ENCODE measurements around the gene PNMA8C. TPM values are rescaled to one million over a fixed set of nuclear protein-coding genes. Genes with fewer than 3 reads are reported as not detected.
"Not testable (repeated sequence)": the region's sequence is repeated elsewhere in the genome, so short reads cannot be mapped to it uniquely, and the experiment has no call there.

PNMA8C gene
- polyA plus RNA-seq, 2 donors = not detected

DNA sequence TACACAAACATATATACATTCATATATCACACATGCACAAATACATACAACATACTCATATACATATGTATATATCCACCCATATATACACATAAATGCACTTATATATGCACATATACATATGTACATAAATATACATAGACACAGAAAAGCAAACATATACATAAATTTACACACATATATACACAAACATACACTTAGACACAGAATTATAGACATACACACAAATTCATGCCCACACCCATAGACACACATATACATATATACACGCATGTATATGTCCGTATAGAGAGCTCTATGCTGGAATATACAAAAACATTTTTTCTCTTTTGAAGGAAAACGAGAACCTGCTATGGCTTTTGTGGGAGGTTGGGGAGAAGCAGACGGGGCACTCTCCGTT, 22.0 kb upstream of the PNMA8C start:
- 51 to 64% methylated on average over 5 of the region's 5 CpGs for WGBS, 2 donors
- Histone ChIP-seq H3K27me3 (ENCODE audit: control insufficient read depth in 1 of 2, insufficient read depth in 2 of 2, low read length in 2 of 2) (no peaks in the 10 kb centered on the region), H3K4me1 (ENCODE audit: control insufficient read depth in 2 of 2, insufficient read depth in 2 of 2, low read length in 1 of 2) (no peaks in the 10 kb centered on the region), H3K9me3 (ENCODE audit: control insufficient read depth in 2 of 2, insufficient read depth in 1 of 2, low read depth in 1 of 2, low read length in 1 of 2) (no peaks in the 10 kb centered on the region), H3K4me3 (ENCODE audit: low read depth in 1 of 2, low read length in 2 of 2) (no peak overlapping the region), H3K36me3 (ENCODE audit: control insufficient read depth in 2 of 2, insufficient read depth in 2 of 2, low read length in 1 of 2) (no peaks in the 10 kb centered on the region), H3K27ac (ENCODE audit: low read depth in 2 of 2, low read length in 1 of 2) (no peak overlapping the region)

DNA sequence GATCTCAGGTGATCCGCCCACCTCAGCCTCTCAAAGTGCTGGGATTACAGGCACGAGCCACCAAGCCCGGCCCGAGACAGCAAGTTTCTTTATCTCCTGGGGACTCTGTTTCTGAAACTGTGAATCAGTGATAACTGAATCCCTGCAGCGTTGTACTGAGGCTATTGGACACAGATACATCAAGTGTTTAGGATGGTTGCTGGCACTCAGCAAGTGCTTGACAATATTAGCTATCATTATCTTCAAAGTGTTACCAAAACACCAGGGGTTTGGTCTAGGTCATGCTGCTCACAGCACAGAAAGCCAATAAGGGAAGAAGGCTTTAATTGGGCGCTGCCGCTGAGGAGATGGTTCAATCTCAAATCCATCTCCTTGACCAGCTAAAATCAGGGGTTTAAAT, 20.5 kb upstream of the PNMA8C start:
- Histone ChIP-seq H3K4me3 (ENCODE audit: low read depth in 1 of 2, low read length in 2 of 2) (no peak overlapping the region), H3K36me3 (ENCODE audit: control insufficient read depth in 2 of 2, insufficient read depth in 2 of 2, low read length in 1 of 2) (no peaks in the 10 kb centered on the region), H3K27me3 (ENCODE audit: control insufficient read depth in 1 of 2, insufficient read depth in 2 of 2, low read length in 2 of 2) (no peaks in the 10 kb centered on the region), H3K9me3 (ENCODE audit: control insufficient read depth in 2 of 2, insufficient read depth in 1 of 2, low read depth in 1 of 2, low read length in 1 of 2) (no peaks in the 10 kb centered on the region), H3K27ac (ENCODE audit: low read depth in 2 of 2, low read length in 1 of 2) (no peak overlapping the region), H3K4me1 (ENCODE audit: control insufficient read depth in 2 of 2, insufficient read depth in 2 of 2, low read length in 1 of 2) (no peaks in the 10 kb centered on the region)
- 61 to 65% methylated on average over 7 of the region's 7 CpGs for WGBS, 2 donors

DNA sequence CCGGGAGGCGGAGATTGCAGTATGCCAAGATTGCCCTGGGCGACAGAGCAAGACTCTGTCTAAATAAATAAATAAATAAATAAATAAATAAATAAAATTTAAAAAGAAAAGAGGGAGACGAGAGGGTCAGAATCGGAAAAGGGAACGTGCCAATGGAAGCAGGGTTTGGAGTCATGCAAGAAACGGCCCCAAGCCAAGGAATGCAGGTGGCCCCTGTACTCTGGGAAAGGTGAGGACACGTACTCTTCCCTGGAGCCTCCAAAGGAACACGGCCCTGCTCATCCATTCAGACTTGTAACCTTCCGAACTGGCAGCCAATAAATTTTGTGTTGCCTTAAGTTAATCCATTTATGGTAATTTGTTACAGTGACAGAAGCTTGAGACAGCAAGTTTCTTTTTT, 19.9 kb upstream of the PNMA8C start:
- Histone ChIP-seq H3K9me3 (ENCODE audit: control insufficient read depth in 2 of 2, insufficient read depth in 1 of 2, low read depth in 1 of 2, low read length in 1 of 2) (no peaks in the 10 kb centered on the region), H3K36me3 (ENCODE audit: control insufficient read depth in 2 of 2, insufficient read depth in 2 of 2, low read length in 1 of 2) (no peaks in the 10 kb centered on the region), H3K4me1 (ENCODE audit: control insufficient read depth in 2 of 2, insufficient read depth in 2 of 2, low read length in 1 of 2) (no peaks in the 10 kb centered on the region), H3K4me3 (ENCODE audit: low read depth in 1 of 2, low read length in 2 of 2) (no peak overlapping the region), H3K27ac (ENCODE audit: low read depth in 2 of 2, low read length in 1 of 2) (no peak overlapping the region), H3K27me3 (ENCODE audit: control insufficient read depth in 1 of 2, insufficient read depth in 2 of 2, low read length in 2 of 2) (no peaks in the 10 kb centered on the region)
- WGBS, 2 donors = 81 to 89% methylated on average over 10 of the region's 10 CpGs

DNA sequence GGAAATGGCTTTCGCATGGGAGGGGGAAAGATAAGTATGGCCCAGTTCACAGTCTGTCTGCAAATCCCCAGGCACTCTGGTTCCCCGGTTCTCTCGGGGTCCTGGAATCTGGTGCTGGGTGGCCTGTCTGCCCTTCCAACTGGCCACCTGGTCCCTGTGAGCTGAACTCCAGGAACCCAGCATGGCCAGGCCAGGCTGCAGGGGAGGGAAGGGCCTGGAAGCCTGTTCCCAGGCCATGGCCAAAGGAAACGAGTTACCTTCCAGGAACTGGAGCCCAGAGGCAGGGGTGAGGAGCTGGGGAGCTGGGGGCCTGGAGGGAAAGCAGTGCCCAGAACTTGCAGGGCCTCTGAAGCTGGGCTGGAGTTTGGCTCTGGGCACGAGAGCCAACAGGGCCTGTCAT, 19.1 kb upstream of the PNMA8C start:
- H3K9me3 ChIP-seq (ENCODE audit: control insufficient read depth in 2 of 2, insufficient read depth in 1 of 2, low read depth in 1 of 2, low read length in 1 of 2) = no peaks in the 10 kb centered on the region
- H3K27me3 ChIP-seq (ENCODE audit: control insufficient read depth in 1 of 2, insufficient read depth in 2 of 2, low read length in 2 of 2) = no peaks in the 10 kb centered on the region
- WGBS, 2 donors = 72 to 77% methylated on average over 5 of the region's 5 CpGs
- H3K27ac ChIP-seq (ENCODE audit: low read depth in 2 of 2, low read length in 1 of 2) = no peak overlapping the region
- no peaks in the 10 kb centered on the region for H3K36me3 ChIP-seq (ENCODE audit: control insufficient read depth in 2 of 2, insufficient read depth in 2 of 2, low read length in 1 of 2)
- no peaks in the 10 kb centered on the region for H3K4me1 ChIP-seq (ENCODE audit: control insufficient read depth in 2 of 2, insufficient read depth in 2 of 2, low read length in 1 of 2)
- no peak overlapping the region for H3K4me3 ChIP-seq (ENCODE audit: low read depth in 1 of 2, low read length in 2 of 2)

DNA sequence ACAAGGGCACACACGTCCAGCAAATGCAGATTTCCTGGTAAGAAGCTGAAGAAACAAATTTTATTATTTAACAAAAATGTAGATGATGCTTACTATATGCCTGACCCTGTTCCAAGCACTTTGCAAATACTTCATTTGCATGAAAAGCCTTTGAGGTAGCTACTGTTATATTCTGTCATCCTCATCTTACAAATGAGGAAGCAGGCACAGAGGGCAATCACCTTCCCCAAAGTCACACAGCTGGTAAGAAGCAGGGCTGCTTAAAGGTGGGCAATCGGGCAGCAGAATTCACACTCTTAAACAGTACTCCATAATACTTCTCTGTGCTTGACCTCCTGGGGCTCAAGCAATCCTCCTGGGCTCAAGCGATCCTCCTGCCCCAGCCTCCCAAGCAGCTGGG, 18.3 kb upstream of the PNMA8C start:
- Histone ChIP-seq H3K27me3 (ENCODE audit: control insufficient read depth in 1 of 2, insufficient read depth in 2 of 2, low read length in 2 of 2) (no peaks in the 10 kb centered on the region), H3K36me3 (ENCODE audit: control insufficient read depth in 2 of 2, insufficient read depth in 2 of 2, low read length in 1 of 2) (no peaks in the 10 kb centered on the region), H3K4me1 (ENCODE audit: control insufficient read depth in 2 of 2, insufficient read depth in 2 of 2, low read length in 1 of 2) (no peaks in the 10 kb centered on the region), H3K9me3 (ENCODE audit: control insufficient read depth in 2 of 2, insufficient read depth in 1 of 2, low read depth in 1 of 2, low read length in 1 of 2) (no peaks in the 10 kb centered on the region), H3K4me3 (ENCODE audit: low read depth in 1 of 2, low read length in 2 of 2) (no peak overlapping the region), H3K27ac (ENCODE audit: low read depth in 2 of 2, low read length in 1 of 2) (no peak overlapping the region)
- WGBS, 2 donors = 51 to 53% methylated on average over 3 of the region's 3 CpGs

DNA sequence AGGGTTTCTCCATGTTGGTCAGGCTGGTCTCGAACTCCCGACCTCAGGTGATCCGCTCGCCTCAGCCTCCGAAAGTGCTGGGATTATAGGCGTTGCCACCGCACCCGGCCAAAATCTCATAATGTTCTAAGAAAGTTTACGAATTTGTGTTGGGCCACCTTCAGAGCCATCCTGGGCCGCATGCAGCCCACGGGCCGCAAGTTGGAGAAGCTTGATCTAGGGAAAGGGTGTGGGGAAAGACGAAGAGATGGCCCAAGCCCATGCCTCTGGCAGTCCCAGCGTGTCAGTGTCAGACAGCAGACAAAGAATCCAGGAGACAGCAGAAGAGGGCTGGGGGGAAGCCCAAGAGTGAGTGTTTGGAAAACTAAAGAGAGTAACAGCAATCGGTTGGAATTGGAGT, 17.3 kb upstream of the PNMA8C start:
- H3K27me3 ChIP-seq (ENCODE audit: control insufficient read depth in 1 of 2, insufficient read depth in 2 of 2, low read length in 2 of 2) = no peaks in the 10 kb centered on the region
- no peak overlapping the region for H3K4me3 ChIP-seq (ENCODE audit: low read depth in 1 of 2, low read length in 2 of 2)
- H3K27ac ChIP-seq (ENCODE audit: low read depth in 2 of 2, low read length in 1 of 2) = no peak overlapping the region
- H3K36me3 ChIP-seq (ENCODE audit: control insufficient read depth in 2 of 2, insufficient read depth in 2 of 2, low read length in 1 of 2) = no peaks in the 10 kb centered on the region
- no peaks in the 10 kb centered on the region for H3K4me1 ChIP-seq (ENCODE audit: control insufficient read depth in 2 of 2, insufficient read depth in 2 of 2, low read length in 1 of 2)
- WGBS, 2 donors = 85 to 88% methylated on average over 15 of the region's 15 CpGs
- no peaks in the 10 kb centered on the region for H3K9me3 ChIP-seq (ENCODE audit: control insufficient read depth in 2 of 2, insufficient read depth in 1 of 2, low read depth in 1 of 2, low read length in 1 of 2)

DNA sequence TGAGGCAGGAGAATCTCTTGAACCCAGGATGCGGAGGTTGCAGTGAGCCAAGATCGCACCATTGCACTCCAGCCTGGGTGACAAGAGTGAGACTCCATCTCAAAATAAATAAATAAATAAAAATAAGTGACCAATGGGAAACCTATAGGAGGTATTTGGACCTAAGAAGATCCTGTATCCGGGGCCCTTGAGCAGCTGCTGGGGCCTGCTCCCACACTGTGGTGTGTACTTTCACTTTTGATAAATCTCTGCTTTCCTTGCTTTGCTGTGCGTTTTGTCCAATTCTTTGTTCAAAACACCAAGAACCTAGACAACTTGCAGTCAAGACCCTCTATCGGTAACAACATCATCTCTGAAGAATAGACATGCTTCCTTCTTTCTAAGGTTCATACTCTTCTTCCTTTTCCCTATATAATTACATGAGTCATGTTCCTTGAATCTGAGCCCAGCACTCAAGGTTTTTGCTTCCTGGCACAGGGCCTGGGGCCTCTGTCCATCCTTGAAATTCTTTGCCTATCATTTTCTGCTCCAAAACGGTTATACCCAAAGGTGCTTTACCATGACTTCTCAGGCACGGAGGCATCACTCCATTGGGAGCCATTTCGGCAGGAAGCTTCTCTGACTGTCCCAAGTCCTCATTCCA, 14.2 kb upstream of the PNMA8C start:
- 48 to 52% methylated on average over 8 of the region's 8 CpGs for WGBS, 2 donors
- no peaks in the 10 kb centered on the region for H3K27me3 ChIP-seq (ENCODE audit: control insufficient read depth in 1 of 2, insufficient read depth in 2 of 2, low read length in 2 of 2)
- H3K4me1 ChIP-seq (ENCODE audit: control insufficient read depth in 2 of 2, insufficient read depth in 2 of 2, low read length in 1 of 2) = no peaks in the 10 kb centered on the region
- no peak overlapping the region for H3K27ac ChIP-seq (ENCODE audit: low read depth in 2 of 2, low read length in 1 of 2)
- no peaks in the 10 kb centered on the region for H3K36me3 ChIP-seq (ENCODE audit: control insufficient read depth in 2 of 2, insufficient read depth in 2 of 2, low read length in 1 of 2)
- H3K4me3 ChIP-seq (ENCODE audit: low read depth in 1 of 2, low read length in 2 of 2) = no peak overlapping the region
- H3K9me3 ChIP-seq (ENCODE audit: control insufficient read depth in 2 of 2, insufficient read depth in 1 of 2, low read depth in 1 of 2, low read length in 1 of 2) = no peaks in the 10 kb centered on the region

DNA sequence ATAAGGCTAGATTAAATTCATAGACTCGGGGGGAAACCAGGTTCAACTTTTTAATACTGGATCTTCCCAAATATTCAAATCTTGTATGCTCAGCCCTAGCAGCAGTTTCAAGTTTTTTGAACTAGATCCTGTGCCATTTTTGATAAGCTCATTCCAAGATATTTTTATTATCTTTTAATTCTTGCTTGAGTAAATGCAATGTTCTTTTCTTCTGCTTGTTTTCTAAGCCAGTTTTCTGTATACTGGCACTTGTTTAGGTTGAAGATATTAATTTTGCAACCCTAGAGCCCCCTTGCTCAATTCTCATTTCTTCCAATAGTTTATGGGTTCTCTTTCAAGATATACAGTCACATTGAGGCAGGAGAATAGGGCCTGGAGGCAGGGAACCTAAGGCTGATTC, 13.1 kb upstream of the PNMA8C start:
- whole genome bisulfite sequencing, 2 donors = 73 to 76% methylated on average over 1 of the region's 1 CpG
- no peaks in the 10 kb centered on the region for H3K4me1 ChIP-seq (ENCODE audit: control insufficient read depth in 2 of 2, insufficient read depth in 2 of 2, low read length in 1 of 2)
- H3K36me3 ChIP-seq (ENCODE audit: control insufficient read depth in 2 of 2, insufficient read depth in 2 of 2, low read length in 1 of 2) = no peaks in the 10 kb centered on the region
- H3K27ac ChIP-seq (ENCODE audit: low read depth in 2 of 2, low read length in 1 of 2) = no peak overlapping the region
- no peaks in the 10 kb centered on the region for H3K9me3 ChIP-seq (ENCODE audit: control insufficient read depth in 2 of 2, insufficient read depth in 1 of 2, low read depth in 1 of 2, low read length in 1 of 2)
- no peak overlapping the region for H3K4me3 ChIP-seq (ENCODE audit: low read depth in 1 of 2, low read length in 2 of 2)
- no peaks in the 10 kb centered on the region for H3K27me3 ChIP-seq (ENCODE audit: control insufficient read depth in 1 of 2, insufficient read depth in 2 of 2, low read length in 2 of 2)

DNA sequence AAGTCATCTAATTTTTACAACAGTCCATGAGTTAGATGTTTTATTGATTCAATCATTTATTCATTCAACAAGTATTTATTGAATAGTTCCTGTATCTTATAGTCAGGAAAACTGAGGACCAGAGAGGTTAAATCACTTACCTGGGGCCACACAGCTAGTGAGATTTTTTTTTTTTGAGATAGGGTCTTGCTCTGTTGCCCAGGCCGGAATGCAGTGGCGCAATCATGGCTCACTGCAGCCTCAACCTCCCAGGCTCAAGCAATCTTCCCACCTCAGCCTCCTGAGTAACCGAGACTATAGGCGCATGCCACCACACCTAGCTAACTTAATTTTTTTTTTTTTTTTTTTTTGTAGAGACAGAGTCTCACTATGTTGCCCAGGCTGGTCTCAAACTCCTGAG, 7.0 kb upstream of the PNMA8C start:
- not testable (repeated sequence) for H3K4me1 ChIP-seq (ENCODE audit: control insufficient read depth in 2 of 2, insufficient read depth in 2 of 2, low read length in 1 of 2); H3K4me3 ChIP-seq (ENCODE audit: low read depth in 1 of 2, low read length in 2 of 2); H3K27ac ChIP-seq (ENCODE audit: low read depth in 2 of 2, low read length in 1 of 2); H3K9me3 ChIP-seq (ENCODE audit: control insufficient read depth in 2 of 2, insufficient read depth in 1 of 2, low read depth in 1 of 2, low read length in 1 of 2); H3K27me3 ChIP-seq (ENCODE audit: control insufficient read depth in 1 of 2, insufficient read depth in 2 of 2, low read length in 2 of 2); H3K36me3 ChIP-seq (ENCODE audit: control insufficient read depth in 2 of 2, insufficient read depth in 2 of 2, low read length in 1 of 2)
- WGBS, 2 donors = 98% methylated on average over 4 of the region's 4 CpGs

DNA sequence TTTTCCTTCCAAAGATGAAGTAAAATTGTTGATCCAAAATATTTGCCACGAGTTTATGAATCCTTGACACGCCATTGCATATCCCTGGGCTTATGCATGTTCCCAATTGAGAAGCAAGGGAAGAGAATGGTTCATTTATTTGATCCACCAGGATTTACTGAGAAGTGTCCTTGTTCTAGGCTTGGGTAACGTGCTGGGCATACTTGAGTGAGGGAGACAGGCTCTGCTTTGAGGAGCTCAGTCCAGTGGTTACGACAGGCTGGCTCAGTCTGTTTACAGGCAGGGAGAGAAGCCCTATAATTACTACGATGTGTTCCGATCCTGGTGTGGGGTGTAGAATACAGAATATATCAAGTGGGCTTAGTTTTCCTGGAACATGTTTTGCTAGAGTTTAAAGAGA, 6.3 kb upstream of the PNMA8C start:
- H3K4me1 ChIP-seq (ENCODE audit: control insufficient read depth in 2 of 2, insufficient read depth in 2 of 2, low read length in 1 of 2) = no peaks in the 10 kb centered on the region
- no peak overlapping the region for H3K4me3 ChIP-seq (ENCODE audit: low read depth in 1 of 2, low read length in 2 of 2)
- no peaks in the 10 kb centered on the region for H3K36me3 ChIP-seq (ENCODE audit: control insufficient read depth in 2 of 2, insufficient read depth in 2 of 2, low read length in 1 of 2)
- H3K9me3 ChIP-seq (ENCODE audit: control insufficient read depth in 2 of 2, insufficient read depth in 1 of 2, low read depth in 1 of 2, low read length in 1 of 2) = no peaks in the 10 kb centered on the region
- H3K27ac ChIP-seq (ENCODE audit: low read depth in 2 of 2, low read length in 1 of 2) = no peak overlapping the region
- WGBS, 2 donors = 52 to 55% methylated on average over 6 of the region's 6 CpGs
- H3K27me3 ChIP-seq (ENCODE audit: control insufficient read depth in 1 of 2, insufficient read depth in 2 of 2, low read length in 2 of 2) = no peaks in the 10 kb centered on the region

All from esophagus (tissue), 2 donors.